ENCODE data around the gene COASY. TPM values are rescaled to one million over a fixed set of nuclear protein-coding genes. Genes with fewer than 3 reads are reported as not detected.
"Not testable (repeated sequence)": the region's sequence is repeated elsewhere in the genome, so short reads cannot be mapped to it uniquely, and the experiment has no call there.

COASY gene
- total RNA-seq, 1 experiment from 2014 or later = 19.2 TPM

DNA sequence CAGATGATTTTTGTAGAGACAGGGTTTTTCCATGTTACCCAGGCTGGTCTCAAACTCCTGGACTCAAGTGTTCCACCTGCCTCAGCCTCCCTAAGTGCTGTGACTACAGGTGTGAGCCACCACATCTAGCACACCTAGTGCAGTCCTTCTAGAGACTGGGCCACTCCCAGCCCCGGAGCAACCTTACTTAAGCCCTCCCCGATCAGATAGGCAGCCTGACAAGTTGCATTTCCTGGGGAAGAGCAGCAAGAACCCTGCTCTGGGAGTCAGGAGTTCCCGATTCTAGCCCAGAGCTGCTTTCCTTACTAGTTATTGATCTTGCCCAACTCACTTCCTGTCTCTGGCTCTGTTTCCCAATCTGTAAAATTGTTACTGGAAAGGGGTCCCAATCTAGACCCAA, 32.9 kb upstream of the COASY start:
- in situ Hi-C loops (cut with HindIII; ENCODE audit: low sequenced_read_pairs) = no loop called here

DNA sequence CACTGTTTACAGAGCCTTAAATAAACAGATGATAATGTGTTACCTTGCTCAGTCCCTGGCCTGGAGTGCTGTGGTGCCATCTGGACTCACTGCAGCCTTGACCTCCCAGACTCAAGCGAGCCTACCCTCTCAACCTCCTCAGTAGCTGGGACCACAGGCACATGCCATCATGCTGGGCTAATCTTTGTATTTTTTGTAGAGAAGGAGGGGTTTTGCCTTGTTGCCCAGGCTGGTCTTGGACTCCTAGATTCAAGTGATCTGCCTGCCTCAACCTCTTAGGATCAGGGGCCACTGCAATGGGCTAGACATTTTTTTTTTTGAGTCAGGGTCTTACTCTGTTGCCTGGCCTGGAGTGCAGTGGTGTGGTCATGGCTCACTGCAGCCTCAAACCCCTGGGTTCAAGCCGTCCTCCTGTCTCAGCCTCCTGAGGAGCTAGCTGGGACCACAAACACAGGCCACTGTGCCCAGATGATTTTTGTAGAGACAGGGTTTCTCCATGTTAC, 30.9 kb upstream of the COASY start:
- DNase-seq (ENCODE audit: low spot score) = no peak
- in situ Hi-C loops (cut with HindIII; ENCODE audit: low sequenced_read_pairs) = loop anchor here (10.0 kb wide), 1 partner anchor 154 kb away; the partner anchor contains the start of genes CCR10 and CNTNAP1

More for the DNA sequence above, 32.9 kb upstream of the COASY start:
- DNase-seq (ENCODE audit: low spot score) = no peak

DNA sequence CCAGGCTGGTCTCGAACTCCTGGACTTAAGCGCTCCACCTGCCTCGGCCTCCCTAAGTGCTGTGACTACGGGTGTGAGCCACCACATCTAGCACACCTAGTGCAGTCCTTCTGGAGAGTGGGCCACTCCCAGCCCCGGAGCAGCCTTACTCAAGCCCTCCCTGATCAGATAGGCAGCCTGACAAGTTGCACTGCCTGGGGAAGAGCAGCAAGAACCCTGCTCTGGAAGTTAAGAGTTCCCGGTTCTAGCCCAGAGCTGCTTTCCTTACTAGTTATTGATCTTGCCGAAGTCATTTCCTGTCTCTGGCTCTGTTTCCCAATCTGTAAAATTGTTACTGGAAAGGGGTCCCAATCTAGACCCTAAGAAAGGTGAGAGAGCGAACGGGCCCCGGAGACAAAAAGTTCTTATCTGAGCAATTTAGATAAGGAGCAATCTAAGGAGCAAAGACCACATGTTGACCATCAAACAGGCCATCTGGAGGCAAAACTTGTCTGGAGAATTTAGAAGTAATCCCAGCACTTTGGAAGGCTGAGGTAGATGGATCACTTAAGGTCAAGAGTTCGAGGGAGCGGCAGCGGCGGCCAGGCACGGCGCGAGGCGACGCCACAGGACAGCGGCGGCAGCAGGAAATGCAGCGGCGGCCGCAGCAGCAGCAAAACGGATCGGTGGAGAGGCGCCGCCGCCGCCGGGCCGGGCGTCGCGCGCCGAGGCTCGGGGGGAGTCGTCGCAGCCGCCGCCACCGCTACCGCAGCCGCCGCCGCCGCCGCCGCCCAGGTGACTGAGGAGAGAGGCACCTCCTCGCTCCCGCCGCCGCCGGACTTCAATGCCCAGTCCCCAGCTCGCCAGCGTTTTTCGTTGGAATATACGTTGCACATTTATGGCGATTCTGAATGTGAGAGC, 30.2 kb upstream of the COASY start:
- in situ Hi-C loops (cut with HindIII; ENCODE audit: low sequenced_read_pairs) = loop anchor here (10.0 kb wide), 1 partner anchor 153 kb away; the partner anchor contains the start of genes CCR10 and CNTNAP1
- DNase-seq (ENCODE audit: low spot score) = peak; percentile 54

DNA sequence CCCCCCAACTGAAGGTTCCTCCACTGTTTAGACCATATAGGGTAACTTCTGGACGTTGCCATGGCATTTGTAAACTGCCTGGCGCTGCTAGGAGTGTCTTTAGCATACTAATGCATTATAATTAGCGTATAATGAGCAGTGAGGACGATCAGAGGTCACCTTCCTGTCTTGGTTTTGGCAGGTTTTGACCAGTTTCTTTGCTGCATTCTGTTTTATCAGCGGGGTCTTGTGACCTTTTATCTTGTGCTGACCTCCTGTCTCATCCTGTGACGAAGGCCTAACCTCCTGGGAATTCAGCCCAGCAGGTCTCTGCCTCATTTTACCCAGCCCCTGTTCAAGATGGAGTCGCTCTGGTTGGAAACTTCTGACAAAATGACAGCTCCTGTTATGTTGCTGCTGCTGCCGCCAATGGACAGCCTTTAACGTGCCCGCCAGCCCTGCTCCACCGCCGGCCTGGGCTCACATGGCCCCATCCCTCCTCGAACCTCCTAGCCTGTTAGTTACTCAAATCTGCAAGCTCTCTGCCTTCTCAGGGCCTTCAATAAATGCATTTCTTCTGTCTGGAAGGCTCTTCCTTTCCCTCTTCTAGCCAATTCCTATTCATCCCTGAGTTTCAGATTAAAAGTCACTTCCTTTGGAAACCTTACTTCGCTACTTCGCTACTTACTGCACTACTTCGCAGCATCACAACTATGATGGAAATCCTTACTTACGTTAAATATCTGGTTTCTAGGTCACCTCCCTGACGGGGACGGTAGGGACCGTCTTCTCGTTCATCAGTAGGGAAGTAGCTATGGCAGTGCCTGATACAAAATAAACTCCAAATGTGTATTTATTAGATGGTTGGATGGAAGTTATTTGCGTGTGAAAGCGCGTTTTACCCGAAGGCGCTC, 26.5 kb upstream of the COASY start:
- no peak for DNase-seq (ENCODE audit: low spot score)
- in situ Hi-C loops (cut with HindIII; ENCODE audit: low sequenced_read_pairs) = loop anchor here (10.0 kb wide), 1 partner anchor 149 kb away; the partner anchor contains the start of genes CCR10 and CNTNAP1

DNA sequence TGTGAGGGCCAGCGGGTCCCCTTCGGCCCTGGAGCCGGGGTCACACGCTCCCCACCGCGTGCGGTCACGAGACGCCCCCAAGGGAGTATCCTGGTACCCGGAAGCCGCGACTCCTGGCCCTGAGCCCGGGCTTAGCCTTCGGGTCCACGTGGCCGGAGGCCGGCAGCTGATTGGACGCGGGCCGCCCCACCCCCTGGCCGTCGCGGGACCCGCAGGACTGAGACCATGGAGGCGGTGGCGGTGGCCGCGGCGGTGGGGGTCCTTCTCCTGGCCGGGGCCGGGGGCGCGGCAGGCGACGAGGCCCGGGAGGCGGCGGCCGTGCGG, 25.9 kb upstream of the COASY start, which contains the start of gene NAGLU:
NAGLU (plus strand) TSS at position 194 of the 324 bp plus-strand sequence; CDS start at position 226, 32 bp downstream.
- in situ Hi-C loops (cut with HindIII; ENCODE audit: low sequenced_read_pairs) = loop anchor here (10.0 kb wide), 1 partner anchor 149 kb away; the partner anchor contains the start of genes CCR10 and CNTNAP1
- DNase-seq (ENCODE audit: low spot score) = peak; percentile 80

DNA sequence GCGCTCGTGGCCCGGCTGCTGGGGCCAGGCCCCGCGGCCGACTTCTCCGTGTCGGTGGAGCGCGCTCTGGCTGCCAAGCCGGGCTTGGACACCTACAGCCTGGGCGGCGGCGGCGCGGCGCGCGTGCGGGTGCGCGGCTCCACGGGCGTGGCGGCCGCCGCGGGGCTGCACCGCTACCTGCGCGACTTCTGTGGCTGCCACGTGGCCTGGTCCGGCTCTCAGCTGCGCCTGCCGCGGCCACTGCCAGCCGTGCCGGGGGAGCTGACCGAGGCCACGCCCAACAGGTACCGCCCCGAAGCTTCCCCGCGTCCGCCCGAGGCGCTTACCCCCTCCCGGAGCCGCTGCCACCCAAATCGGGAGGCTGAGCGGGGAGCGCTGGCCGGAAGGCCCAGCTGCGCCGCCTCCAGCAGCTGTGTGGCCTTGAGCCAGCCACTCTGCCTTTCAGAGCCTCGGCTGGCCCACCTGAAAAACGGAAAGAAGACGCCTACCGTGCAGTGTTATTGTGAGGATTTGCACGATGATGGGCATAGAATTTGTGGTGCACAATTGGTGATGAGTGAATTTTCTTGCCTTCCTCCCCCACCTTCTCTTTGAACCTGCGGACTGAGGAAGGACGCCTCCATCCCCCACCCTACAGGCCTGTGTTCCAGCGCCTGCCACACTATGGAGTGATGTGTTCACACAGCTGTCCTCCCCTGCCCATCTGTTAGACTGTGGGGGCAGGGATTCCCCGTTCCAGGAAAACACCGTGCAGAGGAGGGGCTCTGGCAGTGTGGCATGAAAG, 25.4 kb upstream of the COASY start:
- in situ Hi-C loops (cut with HindIII; ENCODE audit: low sequenced_read_pairs) = loop anchor here (10.0 kb wide), 1 partner anchor 148 kb away; the partner anchor contains the start of genes CCR10 and CNTNAP1
- DNase-seq (ENCODE audit: low spot score) = peak; percentile 77

DNA sequence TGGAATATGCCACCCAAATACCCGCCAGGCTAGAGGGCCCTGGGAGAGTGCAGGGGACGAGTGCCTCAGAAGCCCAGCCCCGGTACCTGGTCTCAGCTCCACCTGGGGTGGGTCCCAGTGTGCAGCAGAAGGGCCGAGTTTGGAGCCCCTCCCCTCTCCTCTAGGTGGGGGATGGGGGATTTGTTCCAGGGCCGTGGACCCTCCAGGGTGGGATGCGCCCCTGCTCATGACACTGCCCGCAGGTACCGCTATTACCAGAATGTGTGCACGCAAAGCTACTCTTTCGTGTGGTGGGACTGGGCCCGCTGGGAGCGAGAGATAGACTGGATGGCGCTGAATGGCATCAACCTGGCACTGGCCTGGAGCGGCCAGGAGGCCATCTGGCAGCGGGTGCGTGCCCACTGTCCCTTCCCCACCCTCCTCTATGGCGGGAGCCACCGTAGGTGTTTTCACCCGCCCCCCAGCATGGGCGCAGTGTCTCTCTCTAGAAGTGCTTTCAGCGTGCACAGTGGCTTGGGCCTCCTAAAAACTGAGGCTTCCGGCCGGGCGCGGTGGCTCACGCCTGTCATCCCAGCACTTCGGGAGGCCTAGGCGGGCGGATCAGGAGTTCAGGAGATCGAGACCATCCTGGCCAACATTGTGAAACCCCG, 24.7 kb upstream of the COASY start:
- DNase-seq (ENCODE audit: low spot score) = no peak
- in situ Hi-C loops (cut with HindIII; ENCODE audit: low sequenced_read_pairs) = loop anchor here (10.0 kb wide), 1 partner anchor 148 kb away; the partner anchor contains the start of genes CCR10 and CNTNAP1

DNA sequence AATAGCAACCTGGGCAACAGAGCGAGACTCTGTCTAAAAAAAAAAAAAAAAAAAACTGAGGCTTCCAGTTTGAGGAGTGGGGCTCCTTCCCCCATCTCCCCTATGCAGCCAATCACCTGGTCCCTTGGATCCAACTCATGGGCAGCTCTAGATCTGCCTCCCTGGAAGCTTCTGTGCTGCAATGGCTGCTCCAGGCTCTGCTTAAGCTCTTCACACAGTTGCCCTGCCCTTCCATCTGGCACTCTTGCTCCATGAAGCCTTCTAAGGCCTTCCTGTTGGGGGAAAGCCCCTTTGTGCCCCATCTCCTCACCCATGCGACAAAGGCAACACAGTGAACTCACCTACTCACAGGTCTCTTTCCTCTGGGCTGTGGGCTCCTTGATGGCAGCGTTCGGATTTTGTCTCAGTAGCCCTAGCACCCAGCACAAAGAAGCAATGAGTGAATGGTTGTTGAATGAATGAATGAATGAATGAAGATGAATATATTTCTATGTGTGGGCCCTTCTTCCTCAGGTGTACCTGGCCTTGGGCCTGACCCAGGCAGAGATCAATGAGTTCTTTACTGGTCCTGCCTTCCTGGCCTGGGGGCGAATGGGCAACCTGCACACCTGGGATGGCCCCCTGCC, 24.0 kb upstream of the COASY start:
- DNase-seq (ENCODE audit: low spot score) = no peak

DNA sequence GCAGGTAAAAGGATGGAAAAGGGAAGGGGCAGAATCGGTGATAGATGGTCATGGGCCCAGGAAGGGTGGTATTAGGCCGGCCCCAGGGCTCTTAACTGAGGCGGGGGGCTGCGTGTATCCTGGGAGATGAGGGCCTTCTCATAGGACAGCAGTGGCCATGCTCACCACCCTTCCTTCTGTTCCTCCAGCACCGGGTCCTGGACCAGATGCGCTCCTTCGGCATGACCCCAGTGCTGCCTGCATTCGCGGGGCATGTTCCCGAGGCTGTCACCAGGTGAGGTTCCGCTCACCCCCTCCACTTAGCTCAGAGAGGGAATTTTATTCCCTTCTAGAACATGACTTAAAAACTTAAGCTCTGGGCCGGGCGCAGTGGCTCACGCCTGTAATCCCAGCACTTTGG, 23.5 kb upstream of the COASY start:
- in situ Hi-C loops (cut with HindIII; ENCODE audit: low sequenced_read_pairs) = loop anchor here (10.0 kb wide), 1 partner anchor 146 kb away; the partner anchor contains the start of genes CCR10 and CNTNAP1
- DNase-seq (ENCODE audit: low spot score) = no peak

More for the DNA sequence above, 24.0 kb upstream of the COASY start:
- in situ Hi-C loops (cut with HindIII; ENCODE audit: low sequenced_read_pairs) = loop anchor here (10.0 kb wide), 1 partner anchor 147 kb away; the partner anchor contains the start of genes CCR10 and CNTNAP1

DNA sequence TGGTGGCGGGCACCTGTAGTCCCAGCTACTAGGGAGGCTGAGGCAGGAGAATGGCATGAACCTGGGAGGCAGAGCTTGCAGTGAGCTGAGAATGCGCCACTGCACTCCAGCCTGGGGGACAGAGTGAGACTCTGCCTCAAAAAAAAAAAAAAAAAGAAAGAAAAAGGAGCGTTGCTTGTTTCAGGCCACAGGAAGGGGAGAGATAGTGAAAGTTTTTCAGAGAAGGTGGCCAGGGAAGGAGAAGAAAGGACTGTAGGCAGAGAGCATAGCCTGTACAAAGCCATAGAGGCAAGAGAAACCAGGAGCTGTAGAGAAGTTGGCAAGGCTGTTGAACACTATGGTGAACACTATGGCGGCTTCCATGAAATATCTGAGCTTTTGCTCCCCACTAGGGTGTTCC, 21.4 kb upstream of the COASY start:
- in situ Hi-C loops (cut with HindIII; ENCODE audit: low sequenced_read_pairs); DNase-seq (ENCODE audit: low spot score): not testable (repeated sequence)

DNA sequence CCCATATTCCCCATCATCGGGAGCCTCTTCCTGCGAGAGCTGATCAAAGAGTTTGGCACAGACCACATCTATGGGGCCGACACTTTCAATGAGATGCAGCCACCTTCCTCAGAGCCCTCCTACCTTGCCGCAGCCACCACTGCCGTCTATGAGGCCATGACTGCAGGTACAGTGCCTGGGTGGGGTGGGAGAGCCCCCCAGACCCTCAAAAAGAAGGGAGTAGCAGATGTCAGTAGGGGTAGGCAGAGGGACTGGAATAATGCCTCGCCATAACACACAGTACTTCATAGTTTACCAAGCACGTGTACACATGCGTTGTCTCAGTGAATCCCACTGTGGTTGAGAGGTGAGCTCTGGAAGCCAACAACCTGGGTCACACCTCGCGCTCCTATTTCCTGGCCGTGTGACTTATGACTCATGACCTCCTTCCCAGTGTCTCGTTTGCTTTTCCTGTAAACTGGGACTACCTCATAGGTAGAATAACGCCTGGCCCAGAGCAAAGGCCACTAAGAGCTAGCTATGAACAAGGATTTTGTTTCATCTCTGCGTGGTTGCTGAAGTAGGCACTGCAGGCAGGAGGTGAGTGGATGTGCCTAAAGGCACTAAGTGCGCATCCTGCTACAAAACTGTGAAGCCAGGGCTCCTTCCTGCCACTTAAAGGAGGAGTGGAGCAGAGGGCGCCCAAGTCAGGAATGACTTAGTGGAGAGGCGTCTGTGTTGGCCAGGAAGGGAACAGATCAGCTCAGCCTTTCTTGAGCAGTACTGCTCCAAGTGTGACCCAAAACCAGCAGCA, 20.7 kb upstream of the COASY start:
- in situ Hi-C loops (cut with HindIII; ENCODE audit: low sequenced_read_pairs) = no loop called here
- DNase-seq (ENCODE audit: low spot score) = no peak

DNA sequence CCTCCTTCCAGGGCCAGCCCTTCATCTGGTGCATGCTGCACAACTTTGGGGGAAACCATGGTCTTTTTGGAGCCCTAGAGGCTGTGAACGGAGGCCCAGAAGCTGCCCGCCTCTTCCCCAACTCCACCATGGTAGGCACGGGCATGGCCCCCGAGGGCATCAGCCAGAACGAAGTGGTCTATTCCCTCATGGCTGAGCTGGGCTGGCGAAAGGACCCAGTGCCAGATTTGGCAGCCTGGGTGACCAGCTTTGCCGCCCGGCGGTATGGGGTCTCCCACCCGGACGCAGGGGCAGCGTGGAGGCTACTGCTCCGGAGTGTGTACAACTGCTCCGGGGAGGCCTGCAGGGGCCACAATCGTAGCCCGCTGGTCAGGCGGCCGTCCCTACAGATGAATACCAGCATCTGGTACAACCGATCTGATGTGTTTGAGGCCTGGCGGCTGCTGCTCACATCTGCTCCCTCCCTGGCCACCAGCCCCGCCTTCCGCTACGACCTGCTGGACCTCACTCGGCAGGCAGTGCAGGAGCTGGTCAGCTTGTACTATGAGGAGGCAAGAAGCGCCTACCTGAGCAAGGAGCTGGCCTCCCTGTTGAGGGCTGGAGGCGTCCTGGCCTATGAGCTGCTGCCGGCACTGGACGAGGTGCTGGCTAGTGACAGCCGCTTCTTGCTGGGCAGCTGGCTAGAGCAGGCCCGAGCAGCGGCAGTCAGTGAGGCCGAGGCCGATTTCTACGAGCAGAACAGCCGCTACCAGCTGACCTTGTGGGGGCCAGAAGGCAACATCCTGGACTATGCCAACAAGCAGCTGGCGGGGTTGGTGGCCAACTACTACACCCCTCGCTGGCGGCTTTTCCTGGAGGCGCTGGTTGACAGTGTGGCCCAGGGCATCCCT, 18.5 kb upstream of the COASY start:
- no peak for DNase-seq (ENCODE audit: low spot score)
- in situ Hi-C loops (cut with HindIII; ENCODE audit: low sequenced_read_pairs) = no loop called here

DNA sequence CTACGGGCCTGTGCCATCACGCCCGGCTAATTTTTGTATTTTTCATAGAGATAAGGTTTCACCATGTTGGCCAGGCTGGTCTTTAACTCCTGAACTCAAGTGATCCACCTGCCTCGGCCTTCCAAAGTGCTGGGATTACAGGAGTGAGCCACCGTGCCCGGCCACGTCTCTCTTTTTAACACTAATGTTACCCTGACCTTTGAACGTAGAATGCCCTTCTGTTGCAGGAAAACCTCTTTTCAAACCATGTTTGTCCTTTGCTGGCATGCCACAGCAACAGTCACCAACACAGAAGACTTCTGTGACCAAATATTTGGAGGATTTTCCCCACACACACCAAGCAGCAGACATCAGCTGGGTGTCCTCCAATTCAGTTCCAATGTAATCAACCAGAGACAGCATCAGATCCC, 17.1 kb upstream of the COASY start:
- in situ Hi-C loops (cut with HindIII; ENCODE audit: low sequenced_read_pairs) = no loop called here
- DNase-seq (ENCODE audit: low spot score) = no peak

DNA sequence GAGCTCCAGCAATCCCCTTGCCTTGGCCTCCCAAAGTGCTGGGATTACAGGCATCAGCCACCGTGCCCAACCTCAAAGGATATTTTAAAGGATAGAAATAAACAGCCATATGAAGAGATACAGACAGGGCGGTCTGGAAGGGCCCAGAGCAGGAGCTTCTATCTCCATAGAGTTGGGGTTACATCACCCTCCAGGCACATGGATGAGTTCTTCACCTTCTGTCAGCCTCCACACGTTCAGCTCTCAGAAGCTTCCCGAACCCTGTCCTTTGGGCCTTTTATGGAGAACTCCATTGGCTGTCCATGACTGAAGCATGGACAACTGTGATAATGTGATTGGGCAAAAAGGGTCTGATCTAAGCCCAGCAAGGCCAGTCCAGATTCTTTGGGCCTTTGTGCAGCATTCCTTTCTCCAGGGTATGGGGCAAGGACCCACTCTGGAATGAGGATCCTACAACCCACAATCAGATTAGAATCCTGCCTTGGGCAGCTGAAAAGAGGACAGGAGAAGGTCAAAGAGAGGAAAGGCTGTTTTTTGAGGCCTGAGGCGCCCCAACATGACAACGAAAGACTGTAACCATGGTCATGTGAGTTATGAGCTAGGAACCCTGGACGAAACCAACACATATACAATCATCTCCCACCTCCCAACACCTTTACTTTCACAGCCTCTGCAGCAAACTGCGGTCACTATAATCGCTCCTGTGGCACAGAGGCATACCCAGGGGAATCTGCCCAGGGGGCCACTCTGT, 16.0 kb upstream of the COASY start:
- in situ Hi-C loops (cut with HindIII; ENCODE audit: low sequenced_read_pairs); DNase-seq (ENCODE audit: low spot score): not testable (repeated sequence)

DNA sequence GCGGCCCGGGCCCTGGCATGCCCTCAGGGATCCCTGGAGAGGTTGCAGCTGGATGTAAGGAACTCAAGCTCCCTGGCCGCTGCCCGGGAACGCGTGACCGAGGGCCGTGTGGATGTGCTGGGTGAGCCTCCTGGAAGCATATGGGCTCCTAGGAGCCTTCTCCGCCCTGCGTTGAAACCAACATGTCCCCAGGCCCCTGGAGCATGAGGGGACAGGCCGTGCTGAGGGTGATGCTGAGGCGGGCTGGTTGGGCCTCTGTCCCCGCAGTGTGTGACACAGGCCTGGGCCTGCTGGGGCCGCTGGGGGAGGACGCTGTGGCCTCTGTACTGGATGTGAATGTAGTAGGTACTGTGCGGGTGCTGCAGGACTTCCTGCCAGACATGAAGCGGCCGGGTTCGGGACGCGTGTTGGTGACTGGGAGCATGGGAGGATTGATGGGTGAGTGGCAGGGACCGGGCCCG, 14.9 kb upstream of the COASY start:
- in situ Hi-C loops (cut with HindIII; ENCODE audit: low sequenced_read_pairs) = no loop called here

More for the DNA sequence above, 14.9 kb upstream of the COASY start:
- DNase-seq (ENCODE audit: low spot score) = no peak

Data from G401 (cell line).